Chondrocyte (in vitro differentiated cells): Measurements from ENCODE around the gene PTPRG. TPM values are rescaled to one million over a fixed set of nuclear protein-coding genes. Genes with fewer than 3 reads are reported as not detected.

Experiments
- DNase-seq: peaks from one replicate; pipeline ENCODE4 v3.0.0; 2021; ENCODE audit warnings: mixed read lengths, low spot score
- H3K27ac Mint-ChIP-seq: one replicate; pipeline ENCODE4 v1.8.0; 2021; ENCODE audit warnings: mild to moderate bottlenecking, moderate library complexity, mixed read lengths; ENCODE audit not compliant: unreplicated experiment
- H3K27me3 Mint-ChIP-seq: 2 replicates; pipeline ENCODE4 v1.8.0; 2021; ENCODE audit warnings: low read depth, mixed read lengths
- H3K36me3 Mint-ChIP-seq: 2 replicates; pipeline ENCODE4 v1.8.0; 2021; ENCODE audit warnings: low read depth, mixed read lengths
- H3K4me1 Mint-ChIP-seq: 2 replicates; pipeline ENCODE4 v1.8.0; 2021; ENCODE audit warnings: low read depth, mild to moderate bottlenecking, mixed read lengths
- H3K4me3 Mint-ChIP-seq: one replicate; pipeline ENCODE4 v1.8.0; 2021; ENCODE audit warnings: mild to moderate bottlenecking, moderate library complexity, mixed read lengths; ENCODE audit not compliant: unreplicated experiment
- H3K9me3 Mint-ChIP-seq: 2 replicates; pipeline ENCODE4 v1.8.0; 2021; ENCODE audit warnings: low read depth, mixed read lengths
- CTCF ChIP-seq: fragments of 200-600 bp; sonication (generic); IDR thresholded peaks from 2 replicates; pipeline ENCODE4 v1.5.0; 2021; ENCODE audit warnings: antibody characterized with exemption, mild to moderate bottlenecking, moderate library complexity
- total RNA-seq: library from RNA; stranded (reverse); gene quantifications from 3 replicates; pipeline ENCODE4 v1.2.1, GENCODE V29; 2021

Gene PTPRG
- total RNA-seq, 1 donor from 2014 or later: 45.5 TPM

GRCh38 chr3:61765157-61765876 is 203.9 kb downstream of the PTPRG start:
- Mint-ChIP-seq H3K9me3 (peaks cover 4% of the 10 kb centered on the region), H3K27ac (no peak overlapping the region), H3K27me3 (no peaks in the 10 kb centered on the region)

GRCh38 chr3:61768284-61769037 is 207.1 kb downstream of the PTPRG start:
- DNase-seq: no peak
- Mint-ChIP-seq H3K27me3 (no peaks in the 10 kb centered on the region), H3K4me3 (no peak overlapping the region), H3K9me3 (no peaks in the 10 kb centered on the region), H3K36me3 (no peaks in the 10 kb centered on the region), H3K4me1 (peaks cover 20% of the 10 kb centered on the region), H3K27ac (no peak overlapping the region)
- TF ChIP-seq CTCF: no peak

More at GRCh38 chr3:61765157-61765876, 203.9 kb downstream of the PTPRG start:
- H3K4me3 Mint-ChIP-seq: no peak overlapping the region
- peaks cover 10% of the 10 kb centered on the region for H3K4me1 Mint-ChIP-seq
- TF ChIP-seq CTCF: no peak
- peaks cover 5% of the 10 kb centered on the region for H3K36me3 Mint-ChIP-seq
- DNase-seq: no peak

GRCh38 chr3:61769266-61769990 is 208.1 kb downstream of the PTPRG start:
- Mint-ChIP-seq H3K27ac (no peak overlapping the region), H3K4me1 (peaks cover 20% of the 10 kb centered on the region), H3K36me3 (no peaks in the 10 kb centered on the region), H3K4me3 (no peak overlapping the region), H3K9me3 (no peaks in the 10 kb centered on the region), H3K27me3 (no peaks in the 10 kb centered on the region)
- TF ChIP-seq CTCF: no peak
- DNase-seq: no peak

GRCh38 chr3:61771976-61772375 is 210.6 kb downstream of the PTPRG start:
- H3K9me3 Mint-ChIP-seq: no peaks in the 10 kb centered on the region
- no peak for TF ChIP-seq CTCF
- H3K4me3 Mint-ChIP-seq: no peak overlapping the region
- peaks cover 22% of the 10 kb centered on the region for H3K4me1 Mint-ChIP-seq
- DNase-seq: no peak
- H3K27me3 Mint-ChIP-seq: no peaks in the 10 kb centered on the region
- no peaks in the 10 kb centered on the region for H3K36me3 Mint-ChIP-seq
- H3K27ac Mint-ChIP-seq: no peak overlapping the region

- H3K9me3 Mint-ChIP-seq: no peaks in the 10 kb centered on the region
- no peak for DNase-seq
These were observed 211.1 kb downstream of the PTPRG start for GRCh38 chr3:61772456-61772855.

More at GRCh38 chr3:61772456-61772855, 211.1 kb downstream of the PTPRG start:
- no peaks in the 10 kb centered on the region for H3K27me3 Mint-ChIP-seq
- H3K27ac Mint-ChIP-seq: peak overlapping the region; percentile 15
- no peak for TF ChIP-seq CTCF
- no peak overlapping the region for H3K4me3 Mint-ChIP-seq
- H3K4me1 Mint-ChIP-seq: peaks cover 22% of the 10 kb centered on the region
- no peaks in the 10 kb centered on the region for H3K36me3 Mint-ChIP-seq
